GM10847 (cell line): ENCODE results near the gene CPNE5.

Source experiments
- POLR2A ChIP-seq: IDR thresholded peaks from 2 replicates; pipeline ENCODE4 v1.6.1; 2011; ENCODE audit not compliant: insufficient read length; ENCODE audit errors: extremely low read depth

Gene CPNE5

GRCh38 chr6:36815962-36816735 is 23.1 kb downstream of the CPNE5 start:
- TF ChIP-seq POLR2A: no peak

- TF ChIP-seq POLR2A: no peak
Measured at GRCh38 chr6:36814249-36814648, 25.0 kb downstream of the CPNE5 start.

GRCh38 chr6:36813526-36813925 is 25.7 kb downstream of the CPNE5 start:
- no peak for TF ChIP-seq POLR2A

GRCh38 chr6:36809941-36810803 is 29.1 kb downstream of the CPNE5 start:
- TF ChIP-seq POLR2A: no peak

- no peak for TF ChIP-seq POLR2A
Measured at GRCh38 chr6:36809156-36809555, 30.1 kb downstream of the CPNE5 start.

GRCh38 chr6:36808634-36809033 is 30.6 kb downstream of the CPNE5 start:
- TF ChIP-seq POLR2A: no peak

- no peak for TF ChIP-seq POLR2A
Measured at GRCh38 chr6:36807750-36808149, 31.5 kb downstream of the CPNE5 start.

- no peak for TF ChIP-seq POLR2A
Measured at GRCh38 chr6:36807143-36807542, 32.1 kb downstream of the CPNE5 start.

GRCh38 chr6:36805917-36806316 is 33.3 kb downstream of the CPNE5 start:
- TF ChIP-seq POLR2A: no peak

GRCh38 chr6:36805096-36805797 is 34.0 kb downstream of the CPNE5 start:
- TF ChIP-seq POLR2A: no peak

GRCh38 chr6:36804563-36804962 is 34.7 kb downstream of the CPNE5 start:
- TF ChIP-seq POLR2A: no peak

- TF ChIP-seq POLR2A: no peak
Measured at GRCh38 chr6:36803908-36804307, 35.3 kb downstream of the CPNE5 start.

- TF ChIP-seq POLR2A: no peak
Measured at GRCh38 chr6:36803482-36803881, 35.8 kb downstream of the CPNE5 start.

GRCh38 chr6:36800223-36801076 is 38.8 kb downstream of the CPNE5 start:
- no peak for TF ChIP-seq POLR2A

GRCh38 chr6:36798852-36799251 is 40.4 kb downstream of the CPNE5 start:
- no peak for TF ChIP-seq POLR2A

- no peak for TF ChIP-seq POLR2A
Measured at GRCh38 chr6:36797653-36798052, 41.6 kb downstream of the CPNE5 start.
